Activated T-cell treated with anti-CD3 and anti-CD28 coated beads, Interleukin-2, amount 50 U/mL, for 1 hour (primary cell): Measurements from ENCODE around the gene MTERF4.

Source experiments
- DNase-seq: peaks from one replicate; pipeline ENCODE4 v3.0.0-alpha.2; 2020

MTERF4 gene

GRCh38 chr2:241068136-241068941 lies 33.7 kb downstream of the MTERF4 start:
- no peak for DNase-seq

- no peak for DNase-seq
Observed at GRCh38 chr2:241067501-241068135, 34.5 kb downstream of the MTERF4 start.

GRCh38 chr2:241066893-241067341 lies 35.2 kb downstream of the MTERF4 start:
- no peak for DNase-seq

- DNase-seq: no peak
Observed at GRCh38 chr2:241066171-241066892, 35.8 kb downstream of the MTERF4 start.

- DNase-seq: no peak
Observed at GRCh38 chr2:241065355-241065803, 36.7 kb downstream of the MTERF4 start.

- DNase-seq: no peak
Observed at GRCh38 chr2:241064802-241065354, 37.2 kb downstream of the MTERF4 start.

- DNase-seq: peak; percentile 70
Observed at GRCh38 chr2:241064008-241064801, 37.9 kb downstream of the MTERF4 start.

GRCh38 chr2:241063587-241063986 lies 38.5 kb downstream of the MTERF4 start:
- no peak for DNase-seq

GRCh38 chr2:241063093-241063551 lies 39.0 kb downstream of the MTERF4 start:
- no peak for DNase-seq

GRCh38 chr2:241062389-241063092 lies 39.5 kb downstream of the MTERF4 start:
- no peak for DNase-seq

- no peak for DNase-seq
Observed at GRCh38 chr2:241061275-241061674, 40.8 kb downstream of the MTERF4 start.

GRCh38 chr2:241053576-241054251 lies 48.4 kb downstream of the MTERF4 start:
- no peak for DNase-seq

- DNase-seq: peak; percentile 17
Observed at GRCh38 chr2:241052677-241053360, 49.3 kb downstream of the MTERF4 start.

- peak; percentile 17 for DNase-seq
Observed at GRCh38 chr2:241051578-241052487, 50.3 kb downstream of the MTERF4 start.

- peak; percentile 18 for DNase-seq
Observed at GRCh38 chr2:241050624-241051577, 51.2 kb downstream of the MTERF4 start.

- peak; percentile 17 for DNase-seq
Observed at GRCh38 chr2:241049739-241050623, 52.1 kb downstream of the MTERF4 start.

- no peak for DNase-seq
Observed at GRCh38 chr2:241048949-241049343, 53.1 kb downstream of the MTERF4 start.
